Esophagus squamous epithelium (tissue), 5 donors: ENCODE measurements around the gene SYNPO. TPM values are rescaled to one million over a fixed set of nuclear protein-coding genes. Genes with fewer than 3 reads are reported as not detected.

Experiments used
- DNase-seq: peaks from one replicate; lab custom pipeline; 2025; lab: John Stamatoyannopoulos, UW
- H3K27ac ChIP-seq, 4 donors: fragments of 200-600 bp; sonication (generic); one replicate each; pipeline ENCODE4 v1.5.1; 2016 to 2019; ENCODE audit warnings: mild to moderate bottlenecking in 1 of 4
- H3K27me3 ChIP-seq, 4 donors: fragments of 200-600 bp; sonication (generic); 1 replicate in 3 of 4; 2 replicates in 1 of 4; pipeline versions ENCODE4 v1.5.1 to v1.6.0; 2017 to 2021; ENCODE audit warnings: antibody characterized with exemption in 1 of 4
- H3K36me3 ChIP-seq, 3 donors: fragments of 200-600 bp; sonication (generic); one replicate each; pipeline ENCODE4 v1.5.1; 2016 to 2019
- H3K4me1 ChIP-seq, 3 donors: fragments of 200-600 bp; sonication (generic); one replicate each; pipeline ENCODE4 v1.5.1; 2017 to 2019
- H3K4me3 ChIP-seq, 4 donors: fragments of 200-600 bp; sonication (generic); 1 replicate in 3 of 4; 2 replicates in 1 of 4; pipeline ENCODE4 v1.5.1; 2016 to 2019; ENCODE audit warnings: mild to moderate bottlenecking in 2 of 4, moderate library complexity in 1 of 4
- H3K9me3 ChIP-seq, 3 donors: fragments of 200-600 bp; sonication (generic); one replicate each; pipeline ENCODE4 v1.5.1; 2016 to 2019
- POLR2A ChIP-seq, 4 donors: fragments of 450-650 bp; IDR thresholded peaks; one replicate each; pipeline ENCODE4 v1.6.1; 2017; ENCODE audit warnings: antibody characterized with exemption in 4 of 4, mild to moderate bottlenecking in 4 of 4, moderate library complexity in 3 of 4
- WGBS, 2 donors: methylation state at CpG; one replicate each; pipeline ENCODE4 v1.1.5; 2018; 5-methylcytosine and 5-hydroxymethylcytosine counted together
- intact Hi-C: fragments of 100-400 bp; cut with DNase I; formaldehyde crosslinking; loops from one replicate; pipeline ENCODE4 v1.15.0; 2022
- total RNA-seq, 4 donors: library from RNA; depleted of rRNA; stranded (reverse); fragments of >200 nt; gene quantifications; one replicate each; pipeline ENCODE4 v1.1.0, GENCODE V29; 2016
- TF ChIP-seq, protein P1 (sequence below), 6 experiments: fragments of 450-650 bp in 4 of 6; fragments of 200-600 bp in 2 of 6; sonication (generic) in 2 of 6; IDR thresholded peaks; one replicate each; pipeline ENCODE4 v1.5.1; 2016 to 2019; ENCODE audit warnings: antibody characterized with exemption in 6 of 6, mild to moderate bottlenecking in 4 of 6, moderate library complexity in 4 of 6
- donor health status: DM: yes; HTN: yes; CAD: no.

The SYNPO gene
- total RNA-seq, 4 donors from 2014 or later: 2.5 to 8.8 (median 5.6) TPM

DNA sequence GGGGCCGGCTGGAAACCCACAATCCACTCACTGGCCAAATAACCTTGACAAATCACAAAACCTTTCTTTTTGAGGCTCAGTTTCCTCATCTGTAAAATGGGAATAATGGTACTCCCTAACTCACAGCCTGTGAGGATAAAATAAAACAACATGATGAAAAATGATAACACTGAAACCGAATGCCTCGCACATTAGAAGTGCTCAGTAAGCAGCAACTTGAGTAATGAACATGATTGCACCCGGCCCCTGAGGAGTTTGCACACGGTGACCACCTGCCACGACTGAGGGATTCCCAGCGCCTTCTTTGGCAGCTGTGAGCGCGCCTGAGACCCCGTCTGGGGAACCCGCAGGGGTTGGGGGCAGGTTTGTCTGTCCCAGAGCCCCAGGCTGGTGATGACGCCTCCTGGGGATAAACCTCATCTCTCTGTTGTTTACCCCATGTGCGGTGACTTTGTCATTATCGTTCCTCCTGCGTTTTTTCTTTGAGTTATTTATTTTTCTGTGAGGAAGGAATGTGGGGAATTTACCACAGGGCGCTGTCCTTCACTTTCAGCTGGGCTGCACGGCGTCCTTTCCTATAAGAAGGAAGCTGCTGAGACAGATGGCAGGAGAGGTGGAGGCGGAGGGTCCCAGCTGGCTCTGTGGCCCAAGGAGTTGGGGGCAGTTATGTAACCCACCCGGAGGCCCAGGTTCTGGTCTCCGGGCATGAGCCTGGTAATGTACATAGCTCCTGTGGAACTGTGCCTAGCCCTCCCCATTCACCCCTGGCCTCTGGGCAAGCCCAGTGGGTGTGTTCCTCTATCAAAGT lies 3.0 kb upstream of the SYNPO start:
- Histone ChIP-seq H3K27me3 (no peaks in the 10 kb centered on the region), H3K9me3 (no peaks in the 10 kb centered on the region), H3K4me3 (no peak overlapping the region), H3K27ac (peak overlapping the region; percentile 22 to 96 (median 85)), H3K36me3 (no peaks in the 10 kb centered on the region), H3K4me1 (peaks cover 47 to 86% (median 77%) of the 10 kb centered on the region in 3 donors)
- intact Hi-C loops: no loop called here
- no peak for DNase-seq
- 45 to 46% methylated on average over 12 to 21 of the region's 21 CpGs for WGBS, 2 donors
- TF ChIP-seq, protein P1, sequence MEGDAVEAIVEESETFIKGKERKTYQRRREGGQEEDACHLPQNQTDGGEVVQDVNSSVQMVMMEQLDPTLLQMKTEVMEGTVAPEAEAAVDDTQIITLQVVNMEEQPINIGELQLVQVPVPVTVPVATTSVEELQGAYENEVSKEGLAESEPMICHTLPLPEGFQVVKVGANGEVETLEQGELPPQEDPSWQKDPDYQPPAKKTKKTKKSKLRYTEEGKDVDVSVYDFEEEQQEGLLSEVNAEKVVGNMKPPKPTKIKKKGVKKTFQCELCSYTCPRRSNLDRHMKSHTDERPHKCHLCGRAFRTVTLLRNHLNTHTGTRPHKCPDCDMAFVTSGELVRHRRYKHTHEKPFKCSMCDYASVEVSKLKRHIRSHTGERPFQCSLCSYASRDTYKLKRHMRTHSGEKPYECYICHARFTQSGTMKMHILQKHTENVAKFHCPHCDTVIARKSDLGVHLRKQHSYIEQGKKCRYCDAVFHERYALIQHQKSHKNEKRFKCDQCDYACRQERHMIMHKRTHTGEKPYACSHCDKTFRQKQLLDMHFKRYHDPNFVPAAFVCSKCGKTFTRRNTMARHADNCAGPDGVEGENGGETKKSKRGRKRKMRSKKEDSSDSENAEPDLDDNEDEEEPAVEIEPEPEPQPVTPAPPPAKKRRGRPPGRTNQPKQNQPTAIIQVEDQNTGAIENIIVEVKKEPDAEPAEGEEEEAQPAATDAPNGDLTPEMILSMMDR (IDR thresholded peaks at IDR 0.05): no peak
- TF ChIP-seq POLR2A (IDR thresholded peaks at IDR 0.05): no peak

DNA sequence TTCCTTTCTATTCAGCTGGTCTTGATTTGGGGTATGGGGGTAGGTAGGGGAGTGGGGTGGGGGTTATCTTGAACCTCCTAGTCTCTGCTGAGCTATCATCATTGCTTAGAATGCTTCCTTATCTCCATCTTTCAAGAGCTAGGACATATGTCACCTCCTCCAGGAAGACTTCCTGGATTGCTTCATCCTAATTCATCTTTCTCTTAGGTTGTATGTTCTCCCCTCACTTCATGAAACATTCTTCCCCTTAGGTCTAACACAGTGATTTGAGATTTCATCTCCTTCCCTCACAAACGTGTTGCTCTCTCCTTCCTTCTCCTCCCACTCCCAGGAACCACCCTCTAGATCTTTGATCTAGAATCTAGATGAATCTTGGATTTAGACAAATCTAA lies 2.4 kb upstream of the SYNPO start:
- DNase-seq: no peak
- H3K9me3 ChIP-seq: no peaks in the 10 kb centered on the region
- H3K36me3 ChIP-seq: no peaks in the 10 kb centered on the region
- TF ChIP-seq POLR2A (IDR thresholded peaks at IDR 0.05): no peak
- TF ChIP-seq, protein P1 (IDR thresholded peaks at IDR 0.05): no peak
- H3K4me3 ChIP-seq: no peak overlapping the region
- no peaks in the 10 kb centered on the region for H3K27me3 ChIP-seq
- H3K27ac ChIP-seq: peak overlapping the region; percentile 22 to 96 (median 85)
- 0 to 24% methylated on average over 1 of the region's 1 CpG for WGBS, 2 donors
- H3K4me1 ChIP-seq: peaks cover 53 to 86% (median 83%) of the 10 kb centered on the region in 3 donors
- intact Hi-C loops: no loop called here

DNA sequence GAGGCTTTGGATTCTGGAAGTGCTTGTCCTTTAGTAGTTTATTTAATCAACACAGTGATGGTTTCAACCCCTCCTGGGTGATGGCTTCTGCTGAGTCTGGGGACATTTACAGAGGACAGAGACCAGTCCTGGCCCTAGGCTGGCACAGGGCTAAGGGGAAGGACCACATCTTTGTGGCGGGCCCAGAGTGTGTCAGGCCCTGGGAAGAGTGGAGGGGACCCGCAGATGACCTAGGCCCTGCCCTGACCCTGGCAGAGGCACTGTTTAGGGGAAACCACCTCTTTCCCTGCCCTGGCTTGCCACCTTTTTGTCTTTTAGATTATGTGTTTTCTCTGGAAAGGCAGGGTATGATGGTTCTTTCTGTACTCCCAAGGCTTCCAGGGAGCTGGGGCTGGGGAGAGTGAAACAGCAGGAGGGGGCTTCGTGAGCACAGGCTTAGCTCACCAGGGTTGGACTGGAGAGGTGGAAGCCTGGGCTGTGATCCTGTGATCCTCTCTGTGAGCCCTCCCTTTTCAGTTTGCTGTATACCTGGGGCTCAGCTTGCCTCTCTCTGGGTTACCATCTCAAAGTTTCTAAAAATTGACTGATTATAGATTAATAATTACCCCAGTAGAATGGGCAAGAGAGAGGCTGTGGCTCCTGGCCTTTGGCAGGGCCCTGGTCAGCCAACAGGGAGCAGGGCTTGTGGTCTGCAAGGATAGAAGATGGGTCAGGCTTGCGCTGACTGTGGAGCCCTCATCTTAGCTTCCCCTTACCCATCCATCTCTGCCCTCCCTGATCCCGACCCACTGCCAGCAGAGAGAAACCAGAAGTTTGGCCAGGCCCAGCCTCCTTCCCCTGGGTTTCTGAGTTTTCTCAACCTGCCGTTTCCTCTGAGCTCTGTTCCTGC lies 1.7 kb upstream of the SYNPO start:
- TF ChIP-seq POLR2A (IDR thresholded peaks at IDR 0.05): no peak
- TF ChIP-seq, protein P1 (IDR thresholded peaks at IDR 0.05): no peak
- Histone ChIP-seq H3K4me1 (peaks cover 54 to 91% (median 90%) of the 10 kb centered on the region in 3 donors), H3K36me3 (no peaks in the 10 kb centered on the region), H3K9me3 (no peaks in the 10 kb centered on the region), H3K27me3 (no peaks in the 10 kb centered on the region), H3K4me3 (no peak overlapping the region), H3K27ac (peak overlapping the region; percentile 22 to 96 (median 85))
- DNase-seq: no peak
- WGBS, 2 donors: 32% methylated on average over 5 of the region's 6 CpGs; no CpG with 5 or more reads in 1 of the 2 donors
- intact Hi-C loops: no loop called here

DNA sequence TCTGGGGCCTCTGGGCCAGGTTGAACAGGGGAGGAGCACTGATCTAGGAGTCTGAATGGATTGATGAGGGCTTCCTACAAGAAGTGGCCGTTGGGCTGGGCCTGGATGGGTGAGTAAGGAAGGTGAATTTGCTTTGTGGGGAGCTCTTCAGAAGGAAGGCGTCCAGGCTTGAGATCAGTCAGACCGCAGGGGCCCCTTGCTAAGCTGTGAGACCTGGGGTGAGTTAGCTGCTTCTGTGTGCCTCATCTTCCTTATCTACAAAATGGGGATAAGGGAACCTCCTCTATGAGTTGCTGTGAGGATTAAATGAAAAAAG lies 1.1 kb upstream of the SYNPO start:
- 67 to 80% methylated on average over 1 to 3 of the region's 3 CpGs for WGBS, 2 donors
- DNase-seq: no peak
- Histone ChIP-seq H3K9me3 (no peaks in the 10 kb centered on the region), H3K36me3 (no peaks in the 10 kb centered on the region), H3K27ac (peak overlapping the region; percentile 22 to 96 (median 85)), H3K27me3 (no peaks in the 10 kb centered on the region), H3K4me3 (no peak overlapping the region), H3K4me1 (peaks cover 54 to 97% (median 94%) of the 10 kb centered on the region in 3 donors)
- no peak for TF ChIP-seq POLR2A (IDR thresholded peaks at IDR 0.05)
- intact Hi-C loops: no loop called here

DNA sequence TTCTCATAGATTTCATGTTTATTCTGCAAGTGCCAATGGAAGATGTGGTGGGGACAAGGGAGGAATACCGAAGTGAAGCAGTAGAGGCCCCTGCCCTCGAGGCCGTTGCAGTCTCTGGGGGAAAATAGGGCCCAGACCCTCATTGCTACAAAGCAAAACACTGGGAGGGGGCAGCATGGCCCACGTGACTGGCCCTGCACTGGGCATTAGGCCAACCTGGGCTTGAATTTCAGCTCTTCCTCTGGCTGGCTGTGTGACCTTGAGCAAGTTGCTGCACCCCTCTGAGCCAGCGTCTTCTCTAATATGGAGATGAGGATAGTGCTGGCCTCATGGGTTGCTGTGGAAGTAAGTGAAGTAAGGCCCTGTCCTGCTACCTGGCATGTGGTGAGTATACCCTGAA lies 709 bp upstream of the SYNPO start:
- DNase-seq: no peak
- Histone ChIP-seq H3K9me3 (no peaks in the 10 kb centered on the region), H3K4me3 (no peak overlapping the region), H3K36me3 (no peaks in the 10 kb centered on the region), H3K27ac (peak overlapping the region in 3 of 4 donors; percentile 83 to 96 (median 87)), H3K4me1 (peaks cover 54 to 100% (median 99%) of the 10 kb centered on the region in 3 donors), H3K27me3 (no peaks in the 10 kb centered on the region)
- WGBS, 2 donors: 38 to 42% methylated on average over 3 of the region's 5 CpGs
- TF ChIP-seq, protein P1 (IDR thresholded peaks at IDR 0.05): no peak
- TF ChIP-seq POLR2A (IDR thresholded peaks at IDR 0.05): no peak
- intact Hi-C loops: no loop called here
